Neural cell (in vitro differentiated cells): ENCODE data around the gene DAZAP1. TPM values are rescaled to one million over a fixed set of nuclear protein-coding genes. Genes with fewer than 3 reads are reported as not detected.

ENCODE experiments used
- H2AFZ ChIP-seq: fragments of 200-600, 300-800 bp; sonication (generic), shearing (Covaris generic); 2 replicates; pipeline ENCODE4 v1.6.0; 2014; ENCODE audit warnings: low read depth, mild to moderate bottlenecking, antibody characterized with exemption, low read length, moderate library complexity
- H3F3A ChIP-seq: fragments of 200-600 bp; shearing (Covaris generic); 2 replicates; pipeline ENCODE4 v1.6.1; 2016; ENCODE audit warnings: mild to moderate bottlenecking, moderate library complexity, mixed read lengths, antibody characterized with exemption, low read length; ENCODE audit not compliant: insufficient read depth, poor library complexity, severe bottlenecking
- H3K27ac ChIP-seq: fragments of 200-600, 300-800 bp; sonication (generic), shearing (Covaris generic); 2 replicates; pipeline ENCODE4 v1.5.1; 2014; ENCODE audit warnings: mild to moderate bottlenecking, low read length, moderate library complexity
- H3K27me3 ChIP-seq: fragments of 300-800, 200-600 bp; sonication (generic), shearing (Covaris generic); 2 replicates; pipeline ENCODE4 v1.6.0; 2014; ENCODE audit warnings: mild to moderate bottlenecking, low read depth, low read length, moderate library complexity; ENCODE audit not compliant: insufficient read depth
- H3K36me3 ChIP-seq: fragments of 300-800, 200-600 bp; sonication (generic), shearing (Covaris generic); 2 replicates; pipeline ENCODE4 v1.5.1; 2014; ENCODE audit warnings: mild to moderate bottlenecking, antibody characterized with exemption, low read length, moderate library complexity; ENCODE audit not compliant: insufficient read depth
- H3K4me2 ChIP-seq: fragments of 300-800, 200-600 bp; sonication (generic), shearing (Covaris generic); 2 replicates; pipeline ENCODE4 v1.6.0; 2014; ENCODE audit warnings: mild to moderate bottlenecking, low read length
- H3K4me3 ChIP-seq: fragments of 300-800, 200-600 bp; sonication (generic), shearing (Covaris generic); 2 replicates; pipeline ENCODE4 v1.5.1; 2014; ENCODE audit warnings: mild to moderate bottlenecking, low read length, moderate library complexity
- H3K79me2 ChIP-seq: fragments of 200-600 bp; shearing (Covaris generic); replicated peaks from 2 replicates; pipeline ENCODE4 v1.6.0; 2014; ENCODE audit warnings: mild to moderate bottlenecking, low read length, moderate library complexity; ENCODE audit not compliant: insufficient read depth
- H3K9ac ChIP-seq: fragments of 300-800, 200-600 bp; sonication (generic), shearing (Covaris generic); 2 replicates; pipeline ENCODE4 v1.6.1; 2016; ENCODE audit warnings: mild to moderate bottlenecking, low read length, mixed read lengths
- H3K9me2 ChIP-seq: fragments of 200-600 bp; shearing (Covaris generic); 2 replicates; pipeline ENCODE4 v1.6.1; 2016; ENCODE audit warnings: mild to moderate bottlenecking, low read length, mixed read lengths; ENCODE audit not compliant: insufficient read depth
- H3K9me3 ChIP-seq: fragments of 200-600, 300-800 bp; sonication (generic), shearing (Covaris generic); 2 replicates; pipeline ENCODE4 v1.6.1; 2016; ENCODE audit warnings: mild to moderate bottlenecking, mixed run types, low read length, moderate library complexity, mixed read lengths
- H4K20me1 ChIP-seq: fragments of 200-600 bp; shearing (Covaris generic); 2 replicates; pipeline ENCODE4 v1.6.1; 2016; ENCODE audit warnings: mild to moderate bottlenecking, mixed run types; ENCODE audit not compliant: insufficient read depth
- CTCF ChIP-seq: fragments of 450-650 bp; IDR thresholded peaks from 2 replicates; pipeline ENCODE4 v1.5.1; 2014; ENCODE audit warnings: antibody characterized with exemption, mild to moderate bottlenecking, moderate library complexity; ENCODE audit not compliant: poor library complexity, severe bottlenecking
- EP300 ChIP-seq: fragments of 450-650 bp; conservative IDR thresholded peaks from 2 replicates; pipeline ENCODE4 v1.6.1; 2014; ENCODE audit warnings: antibody characterized with exemption, mild to moderate bottlenecking, moderate library complexity; ENCODE audit not compliant: poor library complexity, severe bottlenecking
- EZH2 ChIP-seq: fragments of 200-600, 300-800 bp; shearing (Covaris generic), sonication (generic); IDR thresholded peaks from 2 replicates; pipeline ENCODE4 v1.6.1; 2014; ENCODE audit warnings: antibody characterized with exemption, low read length, borderline replicate concordance, mild to moderate bottlenecking; ENCODE audit not compliant: insufficient read depth, poor library complexity, severe bottlenecking
- MXI1 ChIP-seq: fragments of 450-650 bp; conservative IDR thresholded peaks from 2 replicates; pipeline ENCODE4 v1.6.1; 2014; ENCODE audit warnings: antibody characterized with exemption, mild to moderate bottlenecking; ENCODE audit not compliant: poor library complexity, severe bottlenecking
- POLR2AphosphoS5 ChIP-seq: IDR thresholded peaks from 2 replicates; pipeline ENCODE4 v1.6.1; 2012
- RAD21 ChIP-seq: fragments of 450-650 bp; conservative IDR thresholded peaks from 2 replicates; pipeline ENCODE4 v1.6.1; 2014; ENCODE audit warnings: antibody characterized with exemption, mild to moderate bottlenecking, moderate library complexity
- REST ChIP-seq: IDR thresholded peaks from 2 replicates; pipeline ENCODE4 v1.6.1; 2012; ENCODE audit warnings: borderline replicate concordance
- SMC3 ChIP-seq: fragments of 450-650 bp; conservative IDR thresholded peaks from 2 replicates; pipeline ENCODE4 v1.6.1; 2014; ENCODE audit warnings: antibody characterized with exemption, mild to moderate bottlenecking, moderate library complexity; ENCODE audit not compliant: poor library complexity
- TAF1 ChIP-seq: IDR thresholded peaks from 2 replicates; pipeline ENCODE4 v1.6.1; 2012; ENCODE audit warnings: low read depth
- polyA plus RNA-seq: library from polyadenylated mRNA; depleted of rRNA; stranded (reverse); fragments of >200 nt; gene quantifications from 2 replicates; pipeline ENCODE4 v1.2.3, GENCODE V29; 2014

DAZAP1 gene
- polyA plus RNA-seq, 1 donor from 2014 or later: 60.5 TPM

- no peak overlapping the region for H3K9ac ChIP-seq
- H3K9me3 ChIP-seq: no peaks in the 10 kb centered on the region
- no peak overlapping the region for H2AFZ ChIP-seq
- H3K4me2 ChIP-seq: no peak overlapping the region
- H4K20me1 ChIP-seq: no peaks in the 10 kb centered on the region
- no peak overlapping the region for H3K4me3 ChIP-seq
- H3K36me3 ChIP-seq: no peaks in the 10 kb centered on the region
- no peaks in the 10 kb centered on the region for H3K9me2 ChIP-seq
- no peaks in the 10 kb centered on the region for H3K79me2 ChIP-seq
- no peak overlapping the region for H3K27ac ChIP-seq
- no peaks in the 10 kb centered on the region for H3F3A ChIP-seq
- TF ChIP-seq CTCF (no peak), REST (no peak), EZH2 (no peak), EP300 (no peak), TAF1 (no peak), RAD21 (no peak), MXI1 (no peak), POLR2AphosphoS5 (no peak), SMC3 (no peak)
- H3K27me3 ChIP-seq: no peaks in the 10 kb centered on the region
Observed at GRCh38 chr19:1430246-1430645, 22.9 kb downstream of the DAZAP1 start.

- no peak overlapping the region for H3K4me2 ChIP-seq
- no peak overlapping the region for H2AFZ ChIP-seq
- no peak for TF ChIP-seq POLR2AphosphoS5
- no peak for TF ChIP-seq RAD21
- TF ChIP-seq EP300: no peak
- no peak for TF ChIP-seq SMC3
- no peak overlapping the region for H3K9ac ChIP-seq
- H3K27me3 ChIP-seq: no peaks in the 10 kb centered on the region
- no peaks in the 10 kb centered on the region for H4K20me1 ChIP-seq
- H3K9me2 ChIP-seq: no peaks in the 10 kb centered on the region
- H3F3A ChIP-seq: no peaks in the 10 kb centered on the region
- no peaks in the 10 kb centered on the region for H3K9me3 ChIP-seq
- no peak overlapping the region for H3K27ac ChIP-seq
- no peaks in the 10 kb centered on the region for H3K79me2 ChIP-seq
- H3K36me3 ChIP-seq: no peaks in the 10 kb centered on the region
- no peak overlapping the region for H3K4me3 ChIP-seq
Observed at GRCh38 chr19:1431759-1432506, 24.5 kb downstream of the DAZAP1 start.
